ENCODE results near the gene RCOR2.
"Not testable (repeated sequence)": the region's sequence is repeated elsewhere in the genome, so short reads cannot be mapped to it uniquely, and the experiment has no call there.

Gene RCOR2

DNA sequence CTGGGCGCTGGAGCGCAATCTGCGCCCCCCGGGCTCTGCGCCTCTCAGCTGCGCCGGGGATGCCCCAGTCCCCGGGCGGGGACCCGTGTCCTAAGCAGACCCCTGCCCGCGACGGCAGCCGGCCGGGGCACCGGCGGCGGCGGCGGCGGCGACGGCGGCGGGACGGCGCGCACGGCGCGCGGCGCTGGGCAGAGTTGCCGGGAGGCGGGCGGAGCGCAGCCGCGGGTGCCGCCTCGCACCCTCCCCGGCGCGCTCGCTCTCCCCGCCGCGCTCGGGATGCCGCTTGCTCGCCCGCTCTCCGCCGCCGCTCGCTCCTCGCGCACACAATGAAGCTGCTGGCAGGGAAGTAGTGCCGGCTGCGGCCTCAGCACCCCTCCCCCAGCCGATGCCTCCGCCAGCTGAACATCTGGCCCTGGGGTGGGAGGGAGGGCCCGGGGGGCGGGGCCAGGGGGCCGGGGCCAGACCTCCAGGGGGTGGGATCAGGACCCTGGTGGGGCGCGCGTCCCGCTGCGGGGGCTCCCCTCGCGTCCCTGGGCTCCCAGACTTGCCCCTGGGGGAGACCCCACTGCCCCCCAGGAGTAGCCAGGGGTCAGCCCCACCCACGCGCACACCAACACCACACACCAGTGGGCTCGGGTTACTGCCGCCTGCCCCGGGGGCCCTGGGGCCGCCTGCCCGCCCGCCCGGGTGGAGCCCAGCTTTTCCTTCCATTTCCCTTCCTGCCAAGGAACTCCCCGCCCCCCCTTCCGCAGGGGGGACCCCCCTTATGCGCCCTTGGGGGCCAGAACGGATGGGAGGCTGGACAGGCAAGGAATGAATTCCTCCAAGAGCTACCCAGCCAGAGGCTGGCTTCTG lies at the start of gene RCOR2:
TSS of gene RCOR2 (minus strand) at position 328 of the 855 bp plus-strand sequence. CDS start 708 bp downstream, outside the sequence.
- DNase-seq = peak; percentile 51

DNA sequence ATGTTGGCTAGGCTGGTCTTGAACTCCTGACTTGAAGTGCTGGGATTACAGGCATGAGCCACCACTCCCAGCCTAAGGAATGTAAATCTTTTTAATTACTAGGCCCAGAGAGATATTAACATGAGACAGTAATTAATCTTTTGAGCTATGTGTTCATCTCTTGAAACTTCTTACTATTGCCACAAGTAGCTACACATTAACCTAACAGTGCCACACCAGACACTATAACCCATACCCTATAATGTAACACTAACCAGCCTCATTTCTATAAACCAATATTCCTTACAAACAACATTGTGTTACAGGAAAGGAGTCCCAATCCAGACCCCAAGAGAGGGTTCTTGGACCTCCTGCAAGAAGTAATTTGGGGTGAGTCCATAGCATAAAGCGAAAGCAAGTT lies 49.5 kb upstream of the RCOR2 start:
- no peak for DNase-seq

DNA sequence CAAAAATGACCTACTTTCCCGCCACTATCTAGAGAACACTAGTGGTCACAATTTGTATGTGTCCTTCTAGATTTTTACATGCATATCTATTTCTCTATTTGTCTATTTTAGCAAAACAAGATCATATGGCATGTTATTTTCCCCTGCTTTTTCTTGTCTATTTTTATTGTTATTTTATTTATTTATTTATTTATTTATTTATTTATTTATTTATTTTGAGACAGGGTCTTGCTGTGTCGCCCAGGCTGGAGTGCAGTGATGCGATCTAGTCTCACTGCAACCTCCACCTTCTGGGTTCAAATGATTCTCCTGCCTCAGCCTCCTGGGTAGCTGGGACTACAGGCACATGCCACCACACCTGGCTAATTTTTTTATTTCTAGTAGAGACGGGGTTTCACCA lies 46.9 kb upstream of the RCOR2 start:
- not testable (repeated sequence) for DNase-seq

DNA sequence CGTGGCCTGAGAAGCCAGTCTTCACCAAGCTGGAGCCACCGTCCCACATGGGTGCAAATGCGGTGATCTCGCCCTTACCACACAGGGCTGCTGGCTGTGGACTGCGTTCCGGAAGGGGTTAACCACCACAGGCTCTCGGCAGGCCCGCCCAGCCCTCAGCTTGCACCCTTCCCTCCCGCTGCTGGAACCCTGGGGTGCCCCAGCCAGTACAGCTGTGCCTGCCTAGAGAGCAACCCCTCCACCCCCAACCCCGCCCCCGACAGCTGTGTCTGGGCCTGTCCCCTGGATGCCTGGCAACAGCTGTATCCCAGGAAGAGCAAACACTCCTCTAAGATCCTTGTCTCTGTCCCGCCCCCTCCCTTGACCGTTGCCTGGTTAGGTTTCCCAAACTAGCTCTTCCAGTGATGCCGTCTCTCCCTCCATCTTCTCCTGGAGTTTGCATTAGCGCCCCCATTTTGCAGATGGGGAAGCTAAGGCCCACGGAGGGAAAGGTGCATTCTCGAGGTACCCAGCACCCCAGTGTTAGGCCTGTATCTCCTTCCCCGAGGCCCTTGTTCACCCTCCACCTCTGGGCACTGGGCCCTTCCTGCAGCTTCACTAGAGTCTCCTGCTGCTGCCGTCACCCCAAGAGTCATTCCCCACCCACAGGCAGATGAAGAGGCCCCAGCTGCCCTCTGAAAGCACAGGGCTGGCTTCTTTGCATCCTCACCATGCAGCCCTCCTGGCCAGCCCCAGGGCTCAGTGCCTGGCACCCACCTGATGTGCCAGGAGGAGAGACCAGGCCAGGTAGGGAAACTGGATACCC lies 44.8 kb upstream of the RCOR2 start:
- no peak for DNase-seq

DNA sequence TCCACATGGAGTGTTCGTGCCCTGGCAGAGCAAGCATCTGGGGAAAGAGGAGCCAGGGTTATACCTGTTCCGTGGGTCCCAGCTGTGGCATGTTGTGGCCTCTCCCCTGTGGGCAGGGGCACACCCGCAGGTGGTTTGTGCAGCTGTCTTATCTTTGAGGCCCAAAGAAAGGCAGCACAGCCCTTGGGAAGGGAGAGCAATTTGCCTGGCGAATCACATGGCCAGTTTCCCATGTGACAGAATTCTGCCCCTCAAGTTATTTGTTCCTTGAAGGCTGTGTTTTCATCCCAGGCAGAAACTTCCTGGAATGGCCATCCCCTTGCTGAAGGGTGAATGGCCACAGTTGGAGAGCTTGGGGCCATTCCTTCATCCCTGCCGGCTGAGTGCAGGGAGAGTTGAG lies 41.0 kb upstream of the RCOR2 start:
- DNase-seq = no peak

- no peak for DNase-seq
Measured at GRCh38 chr11:63952570-63952969, 35.6 kb upstream of the RCOR2 start.

DNA sequence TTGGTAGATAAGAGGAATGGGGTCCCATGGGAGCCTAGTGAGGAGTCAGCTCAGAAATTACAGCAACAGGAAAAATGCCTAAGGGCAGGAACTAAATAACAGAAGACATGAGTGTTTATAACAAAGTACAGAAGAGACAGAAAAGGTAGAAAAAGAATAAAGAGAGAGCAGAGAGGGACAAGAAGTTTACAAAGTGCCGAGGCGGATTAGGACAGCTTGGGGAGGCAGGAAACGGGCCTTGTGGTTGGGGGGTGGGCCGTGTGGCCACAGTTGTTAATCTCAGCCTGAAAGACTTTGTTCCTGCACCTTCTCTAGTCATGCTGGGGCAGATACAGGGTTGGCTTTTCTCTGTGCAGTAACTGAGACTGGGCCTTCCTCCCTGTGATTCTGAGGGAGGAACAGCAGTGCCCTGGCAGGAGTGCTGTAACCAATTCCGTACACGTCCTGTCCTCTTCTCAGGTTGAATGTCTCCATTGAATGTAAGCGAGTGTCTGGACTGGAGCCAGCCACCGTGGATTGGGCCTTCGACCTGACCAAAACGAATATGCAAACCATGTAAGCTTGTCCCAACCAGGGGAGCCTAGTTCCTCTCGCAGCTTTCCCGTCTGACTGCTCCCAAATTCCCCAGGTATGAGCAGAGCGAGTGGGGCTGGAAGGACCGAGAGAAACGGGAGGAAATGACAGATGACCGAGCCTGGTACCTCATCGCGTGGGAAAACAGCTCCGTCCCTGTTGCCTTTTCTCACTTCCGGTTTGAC lies 35.0 kb upstream of the RCOR2 start:
- DNase-seq = no peak

- peak; percentile 55 for DNase-seq
Measured at GRCh38 chr11:63945477-63946163, 28.7 kb upstream of the RCOR2 start.

DNA sequence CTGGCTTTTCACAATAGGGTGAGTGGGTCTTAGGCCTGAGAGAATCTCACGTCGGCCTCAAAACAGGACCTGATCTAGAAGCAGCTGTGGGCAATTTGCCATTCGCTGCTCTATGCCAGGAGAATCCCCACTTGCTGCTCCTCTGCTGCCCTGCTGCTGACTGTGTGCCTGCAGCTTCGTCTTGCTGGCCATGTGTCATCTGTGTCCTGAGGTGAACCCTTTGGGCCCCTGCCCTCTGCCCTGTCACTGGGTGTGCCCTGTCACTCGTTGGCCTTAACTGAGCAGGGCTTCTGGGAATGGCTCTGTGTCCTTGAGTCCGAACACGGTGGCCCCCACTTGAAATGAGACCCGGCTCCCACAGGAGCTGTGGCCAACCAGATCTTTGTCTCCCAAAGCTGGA lies 28.0 kb upstream of the RCOR2 start:
- DNase-seq = no peak

DNA sequence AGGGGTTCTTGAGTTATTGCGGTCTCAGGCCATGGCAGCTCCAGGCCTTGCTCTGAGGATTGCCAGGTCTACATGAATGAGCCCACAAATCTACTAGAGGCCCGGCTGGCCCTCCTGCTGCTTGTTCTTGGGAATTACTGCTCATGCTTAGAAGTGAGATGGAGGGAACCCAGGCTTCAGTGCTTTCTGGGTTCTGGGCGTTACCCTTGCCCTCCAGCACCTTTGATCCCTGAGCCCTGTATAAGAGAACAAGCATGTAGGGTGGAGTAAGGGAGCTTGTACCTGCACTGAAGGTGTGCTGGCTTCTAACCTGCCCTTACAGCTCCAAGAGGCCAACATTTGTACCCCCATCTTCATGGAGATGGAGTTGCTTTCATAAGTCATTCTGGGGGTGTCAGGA lies 25.8 kb upstream of the RCOR2 start:
- DNase-seq = no peak

- DNase-seq = no peak
Measured at GRCh38 chr11:63941901-63942300, 24.9 kb upstream of the RCOR2 start.

DNA sequence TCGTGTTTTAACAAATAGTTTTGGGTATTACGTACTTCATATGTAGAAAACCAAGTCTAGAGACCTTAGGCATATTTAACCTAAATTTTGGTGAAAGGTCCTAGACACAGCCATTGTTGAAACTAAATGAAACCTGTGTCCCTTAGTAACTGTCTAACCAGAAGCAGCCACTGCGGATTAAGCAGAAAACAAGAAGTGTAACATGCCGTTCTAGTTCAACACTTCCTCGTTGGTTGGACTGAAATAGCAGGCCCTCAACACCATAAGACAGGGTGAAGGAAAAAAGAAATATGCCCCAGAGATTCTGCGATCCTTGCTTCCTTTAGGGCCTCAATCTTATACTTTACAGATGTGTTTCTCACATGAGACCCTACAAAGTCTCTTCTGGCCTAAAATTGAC lies 23.8 kb upstream of the RCOR2 start:
- peak; percentile 58 for DNase-seq

- no peak for DNase-seq
Measured at GRCh38 chr11:63939397-63939891, 22.5 kb upstream of the RCOR2 start.

GRCh38 chr11:63938479-63939396 lies 21.8 kb upstream of the RCOR2 start, which contains the start of gene NAA40:
NAA40 (plus strand) TSS chr11:63939002; CDS start chr11:63939097, 95 bp downstream.
- DNase-seq = peak; percentile 86

- no peak for DNase-seq
Measured at GRCh38 chr11:63937713-63938478, 20.9 kb upstream of the RCOR2 start.

GRCh38 chr11:63933459-63933858 lies 16.5 kb upstream of the RCOR2 start:
- no peak for DNase-seq

DNA sequence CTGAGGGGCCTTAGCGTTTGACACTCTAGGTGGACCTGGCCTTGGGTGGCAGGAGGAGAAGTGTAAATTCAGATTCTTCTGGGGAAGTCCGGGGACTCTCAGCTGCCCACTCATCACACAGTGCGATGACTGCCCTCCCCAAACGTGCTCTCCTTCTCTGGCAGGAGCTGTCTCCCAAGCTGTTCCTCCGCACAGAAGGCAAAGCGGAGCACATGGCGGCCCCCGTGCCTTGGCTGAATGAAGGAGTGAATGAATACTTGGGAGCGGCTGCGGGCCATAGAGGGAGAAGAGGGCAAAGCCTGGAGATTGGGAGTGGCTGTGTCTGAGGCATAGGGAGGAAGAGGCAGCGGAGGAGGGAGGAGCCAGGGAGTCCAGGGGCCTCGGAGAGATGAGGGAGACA lies 14.9 kb upstream of the RCOR2 start:
- no peak for DNase-seq

- no peak for DNase-seq
Measured at GRCh38 chr11:63931045-63931444, 14.1 kb upstream of the RCOR2 start.

DNA sequence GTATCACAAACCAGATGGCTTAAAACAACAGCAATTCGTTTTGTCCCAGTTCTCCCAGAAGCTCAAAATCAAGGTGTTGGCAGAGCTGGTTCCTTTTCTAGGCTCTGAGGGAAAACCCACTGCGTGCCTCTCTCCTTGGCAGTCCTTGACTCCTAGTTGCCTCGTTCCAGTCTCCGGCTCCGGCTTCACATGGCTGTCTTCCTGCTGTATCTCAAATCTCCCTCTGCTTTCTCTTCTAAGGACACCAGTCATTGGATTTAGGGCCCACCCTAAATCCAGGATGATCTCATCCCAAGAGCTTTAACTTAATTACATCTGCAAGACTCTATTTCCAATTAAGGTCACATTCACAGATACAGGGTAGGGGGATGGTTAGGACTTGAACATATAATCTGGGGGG lies 12.7 kb upstream of the RCOR2 start:
- DNase-seq = no peak

DNA sequence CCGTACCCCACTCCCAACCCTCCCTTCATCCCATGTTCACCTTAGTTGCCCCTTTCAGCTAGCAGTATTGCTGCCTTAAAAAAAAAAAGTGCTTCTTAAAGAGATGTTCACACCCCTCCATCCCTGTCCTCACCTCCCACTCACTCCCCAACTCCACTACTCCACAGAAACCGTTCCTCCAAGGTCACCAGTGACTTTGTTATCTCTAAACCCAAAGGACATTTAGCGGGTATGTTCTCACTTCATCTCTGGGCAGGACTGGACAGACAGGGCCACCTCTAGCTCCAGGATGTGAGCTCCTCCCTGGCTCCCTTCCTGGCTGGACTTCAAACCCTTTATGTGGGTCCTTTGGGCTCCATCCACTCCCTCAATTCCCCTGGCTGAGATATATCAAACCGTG lies 6.4 kb upstream of the RCOR2 start:
- DNase-seq = no peak

All from inflammatory macrophage treated with lipopolysaccharide for 4 hours (primary cell).